HTR-8/SVneo (cell line): Measurements from ENCODE around the gene HNRNPA0.
"Not testable (repeated sequence)": the region's sequence is repeated elsewhere in the genome, so short reads cannot be mapped to it uniquely, and the experiment has no call there.

Experiments used
- DNase-seq: peaks from one replicate; pipeline ENCODE4 v3.0.0; 2011; ENCODE audit warnings: low spot score, mixed read lengths; ENCODE audit not compliant: insufficient read length
- FAIRE-seq: peaks from 2 replicates; lab custom pipeline; 2011; peaks lifted over from hg19 to GRCh38; lab: Jason Lieb, UNC

HNRNPA0 gene

DNA sequence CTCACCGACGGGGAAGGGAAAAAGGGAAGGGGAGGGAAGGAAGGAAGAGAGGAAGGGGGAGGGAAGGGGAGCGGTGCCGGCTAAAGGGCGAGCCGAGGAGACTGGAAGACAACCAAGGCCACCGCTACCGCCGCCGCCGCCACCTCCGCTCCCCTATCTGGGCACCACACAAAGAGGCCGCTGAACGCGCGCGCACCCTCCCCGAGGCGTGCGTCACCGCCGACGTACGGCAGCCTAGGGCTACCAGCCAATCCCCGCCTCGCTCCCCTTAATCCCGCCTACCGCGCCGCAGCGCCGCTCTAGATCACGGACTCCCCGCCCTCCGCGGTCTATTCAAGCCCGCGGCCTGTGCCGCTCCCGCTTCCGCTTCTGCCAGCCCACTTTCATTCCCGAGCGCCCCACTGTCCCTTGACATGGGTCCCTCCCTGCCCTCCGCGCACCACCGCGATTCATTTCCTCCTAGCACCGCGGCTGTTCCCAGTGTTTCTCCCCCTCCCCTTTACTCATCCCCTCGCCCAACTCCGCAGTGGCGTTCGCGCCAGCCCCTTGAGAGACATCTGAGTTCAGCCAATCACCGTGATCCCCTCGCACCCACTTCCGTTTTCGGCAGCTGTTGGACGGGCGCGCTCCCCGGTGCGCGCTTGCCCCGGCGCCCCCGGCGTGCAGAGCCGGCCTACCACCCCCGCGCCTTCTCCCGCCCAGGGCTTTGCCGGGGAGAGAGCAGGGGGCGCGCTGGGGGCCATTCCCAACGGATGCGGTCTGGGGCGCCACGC lies at the start of gene HNRNPA0:
Gene HNRNPA0 (minus strand): TSS at position 176 of the 773 bp plus-strand sequence. CDS start 297 bp downstream, outside the sequence.
- DNase-seq = peak; percentile 96
- peak; percentile 95 for FAIRE-seq

DNA sequence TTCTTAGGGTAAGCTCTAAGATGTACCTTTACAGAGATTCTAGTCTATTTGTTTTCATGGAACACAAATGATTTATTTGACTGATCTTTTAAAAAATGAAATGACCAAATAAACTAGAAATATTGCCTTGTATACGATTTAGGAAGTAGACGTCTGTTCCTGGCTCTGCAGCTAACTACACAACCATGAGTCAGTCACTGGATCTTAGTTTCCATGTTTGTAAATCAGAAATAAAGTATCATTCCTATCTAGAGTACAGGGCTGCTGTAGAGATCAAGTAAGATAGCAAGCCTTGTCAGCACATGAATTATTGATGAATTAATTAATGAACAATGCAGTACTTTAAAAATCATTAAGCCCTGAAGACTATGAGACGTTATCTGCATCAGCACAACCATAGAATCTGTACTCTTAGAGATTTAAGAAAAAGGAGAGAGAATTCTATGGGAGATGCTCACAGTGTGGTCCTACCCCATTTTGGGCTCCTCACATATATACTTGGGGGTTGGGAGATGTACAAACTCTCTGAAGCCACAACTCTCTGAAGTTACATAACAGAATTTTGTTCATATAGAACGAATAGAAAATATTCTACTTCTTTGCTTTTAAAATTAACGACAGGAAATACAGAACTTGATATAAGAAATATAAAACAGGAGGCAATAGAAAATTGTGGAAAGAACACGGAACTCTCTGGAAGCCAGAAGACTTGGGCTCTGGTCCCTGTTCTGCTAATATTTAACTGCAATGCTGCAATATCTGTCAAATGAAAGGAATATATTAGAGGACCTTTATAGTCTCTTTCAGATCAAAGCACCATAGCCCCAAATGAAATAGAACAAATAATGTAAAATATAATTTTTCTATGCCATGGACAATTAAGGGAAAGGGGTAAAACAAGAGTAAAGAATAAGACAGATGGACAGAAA lies 48.4 kb upstream of the HNRNPA0 start:
- DNase-seq (no peak), FAIRE-seq (no peak)

DNA sequence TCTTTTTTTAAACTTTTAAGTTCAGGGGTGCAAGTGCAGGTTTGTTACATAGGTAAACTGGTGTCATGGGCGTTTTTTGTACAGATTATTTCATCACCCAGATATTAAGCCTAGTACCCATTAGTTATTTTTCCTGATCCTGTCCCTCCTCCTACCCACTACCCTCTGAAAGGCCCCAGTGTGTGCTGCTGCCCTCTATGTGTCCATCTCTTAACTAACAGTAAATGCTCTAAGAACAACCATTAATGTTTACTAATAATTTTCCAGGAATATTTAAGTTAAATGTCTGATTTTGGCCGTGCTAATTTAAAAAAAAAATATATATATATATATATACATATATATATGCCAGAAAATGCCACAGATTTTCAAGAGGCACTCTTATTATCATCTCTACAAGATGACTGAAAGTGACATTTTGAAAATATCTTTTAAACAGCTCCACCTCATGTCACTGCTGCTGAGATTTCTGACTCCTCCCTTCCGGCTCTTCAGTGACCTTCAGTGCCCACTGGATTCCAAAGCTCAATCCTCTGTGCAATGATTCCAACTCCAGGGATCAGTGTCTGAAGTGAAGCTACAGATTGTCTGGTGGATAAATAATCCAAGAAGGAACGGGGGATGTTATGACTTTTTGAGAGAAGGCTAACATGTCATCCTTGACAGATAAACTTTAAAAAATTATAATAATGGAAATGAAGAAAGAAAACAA lies 46.7 kb upstream of the HNRNPA0 start:
- FAIRE-seq = no peak
- no peak for DNase-seq

DNA sequence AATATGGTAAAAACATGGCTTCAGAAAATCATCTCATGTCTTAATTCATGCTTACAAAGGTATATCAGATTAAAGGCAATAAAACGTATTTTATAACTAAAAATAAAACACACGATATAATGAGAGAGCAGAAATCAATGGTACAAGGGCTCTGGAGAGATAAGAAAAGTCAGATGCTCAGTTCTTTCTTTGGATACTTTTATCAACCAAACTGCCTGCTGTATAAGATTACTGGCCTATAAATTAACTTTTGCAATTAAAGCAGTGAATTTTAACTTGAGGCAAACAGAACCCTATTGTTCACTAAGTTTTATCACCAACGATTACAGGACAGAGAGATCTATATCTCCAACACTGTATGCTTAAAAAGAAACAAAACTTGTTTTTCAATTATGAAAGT lies 42.1 kb upstream of the HNRNPA0 start:
- DNase-seq = no peak
- no peak for FAIRE-seq

DNA sequence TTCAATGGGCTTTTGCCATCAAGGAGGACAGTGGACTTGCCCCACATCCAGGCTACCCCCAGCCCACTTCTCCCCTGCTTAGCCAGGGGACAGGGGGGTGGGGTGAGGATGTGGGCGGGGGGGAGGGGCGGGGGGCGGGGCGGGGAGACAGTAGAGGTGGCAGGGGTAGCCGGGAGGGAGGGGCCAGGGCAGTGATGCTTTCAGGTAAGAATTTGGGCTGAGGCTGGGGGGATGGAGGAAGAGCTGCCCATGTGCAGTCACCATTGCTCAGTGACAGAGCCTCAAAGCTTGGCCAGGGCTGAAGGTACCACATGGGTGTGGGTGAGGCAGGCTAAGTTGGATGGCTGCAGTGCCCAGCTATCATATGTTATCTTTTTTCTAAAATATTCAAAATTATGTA lies 40.7 kb upstream of the HNRNPA0 start:
- no peak for FAIRE-seq
- DNase-seq = no peak

DNA sequence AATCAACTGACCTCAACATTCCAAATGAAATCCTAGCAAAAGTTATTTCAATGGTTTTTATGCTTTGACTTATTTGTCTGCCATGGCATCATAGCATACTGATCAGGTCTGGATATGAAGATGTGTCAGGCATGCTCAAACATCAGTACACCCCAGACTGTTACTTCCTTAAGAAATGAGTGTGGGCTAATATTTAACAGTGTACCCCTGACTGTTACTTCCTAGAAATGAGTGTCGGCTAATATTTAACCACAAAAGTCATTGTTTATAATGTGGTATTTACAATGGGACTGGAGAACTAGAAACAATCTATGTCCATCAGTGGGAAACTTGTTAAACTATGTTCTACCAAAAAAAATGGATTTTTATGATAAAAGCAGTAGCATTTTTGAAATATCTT lies 38.1 kb upstream of the HNRNPA0 start:
- no peak for FAIRE-seq
- no peak for DNase-seq

DNA sequence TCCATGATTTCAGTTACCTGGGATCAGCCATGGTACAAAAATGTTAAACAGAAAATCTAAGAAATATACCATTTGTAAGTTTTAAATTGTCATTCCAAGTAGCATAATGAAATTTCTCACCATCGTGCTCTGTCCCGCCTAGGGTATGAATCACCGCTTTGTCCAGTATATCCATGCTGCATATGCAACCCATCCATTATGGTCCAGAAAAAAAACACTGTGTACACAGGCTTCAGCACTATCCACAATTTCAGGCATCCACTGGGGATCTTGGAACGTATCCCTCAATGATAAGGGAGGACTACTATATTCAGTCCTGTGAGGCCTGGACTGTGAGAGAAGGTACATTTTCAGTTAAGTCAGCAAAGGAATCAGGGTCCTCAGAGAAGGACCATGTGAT lies 37.6 kb upstream of the HNRNPA0 start:
- FAIRE-seq (no peak), DNase-seq (no peak)

DNA sequence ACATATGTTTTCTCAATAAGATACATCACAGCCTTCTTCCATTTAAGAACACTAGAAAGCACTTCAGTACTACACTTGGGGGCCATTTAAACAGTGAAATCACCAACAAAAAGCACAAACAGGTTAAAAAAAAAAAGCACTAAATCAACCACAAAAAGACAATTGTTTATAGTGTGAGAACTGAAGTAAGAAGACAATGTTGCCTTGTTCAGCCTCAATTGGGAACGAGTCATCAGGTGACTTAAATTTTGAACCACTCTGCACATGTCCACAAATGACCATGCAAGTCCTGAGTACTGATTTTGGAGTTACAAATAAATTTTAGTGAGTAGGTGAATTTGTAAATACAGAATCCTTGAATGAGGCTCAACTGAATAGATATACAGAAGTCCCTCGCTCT lies 37.2 kb upstream of the HNRNPA0 start:
- DNase-seq = no peak
- FAIRE-seq = no peak

DNA sequence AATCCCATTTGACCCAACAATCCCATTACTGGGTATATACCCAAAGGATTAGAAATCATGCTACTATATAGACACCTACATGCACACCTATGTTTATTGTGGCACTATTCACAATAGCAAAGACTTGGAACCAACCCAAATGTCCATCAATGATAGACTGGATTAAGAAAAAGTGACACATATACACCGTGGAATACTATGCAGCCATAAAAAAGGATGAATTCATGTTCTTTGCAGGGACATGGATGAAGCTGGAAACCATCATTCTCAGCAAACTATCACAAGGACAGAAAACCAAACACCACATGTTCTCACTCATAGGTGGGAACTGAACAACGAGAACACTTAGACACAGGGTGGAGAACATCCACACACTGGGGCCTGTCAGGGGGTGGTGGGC lies 34.4 kb upstream of the HNRNPA0 start:
- not testable (repeated sequence) for FAIRE-seq, DNase-seq

DNA sequence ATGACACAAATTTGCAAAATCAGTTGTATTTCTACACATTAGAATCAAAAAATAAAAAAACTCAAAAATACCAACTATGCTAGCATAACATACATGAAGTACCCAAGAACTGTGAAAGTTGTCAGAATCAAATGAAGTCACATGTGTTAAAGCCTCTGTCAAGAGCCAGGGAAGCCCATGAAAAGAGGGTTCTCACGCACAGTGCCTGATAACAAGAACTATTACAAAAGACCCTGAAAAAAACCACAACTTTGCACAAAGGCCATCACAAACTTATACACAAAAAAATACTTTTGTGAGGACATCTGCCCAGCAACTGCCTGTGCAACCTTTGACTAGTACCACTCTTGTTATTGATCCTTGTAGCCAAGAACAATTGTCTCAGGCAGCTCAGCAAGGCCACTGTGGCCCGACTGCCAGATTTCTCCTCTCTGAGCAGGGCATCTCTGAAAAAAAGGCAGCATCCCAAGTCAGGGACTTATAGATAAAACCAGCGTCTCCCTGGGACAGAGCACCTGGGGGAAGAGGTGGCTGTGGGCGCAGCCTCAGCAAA lies 28.9 kb upstream of the HNRNPA0 start:
- DNase-seq (no peak), FAIRE-seq (no peak)

DNA sequence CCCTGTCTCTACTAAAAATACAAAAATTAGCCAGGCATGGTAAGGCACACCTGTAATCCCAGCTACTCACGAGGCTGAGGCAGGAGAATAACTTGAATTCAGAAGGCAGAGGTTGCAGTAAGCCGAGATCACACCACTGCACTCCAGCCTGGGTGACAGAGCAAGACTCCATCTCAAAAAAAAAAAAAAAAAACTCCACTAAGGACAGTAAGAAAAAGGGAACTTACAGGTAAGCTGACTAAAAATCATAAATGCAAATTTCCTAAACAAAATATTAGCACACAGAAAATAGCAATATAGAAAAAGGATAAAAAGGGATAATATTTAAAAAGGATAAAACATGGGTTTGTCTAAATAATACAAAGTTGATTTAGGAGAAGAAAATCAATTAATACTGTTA lies 27.9 kb upstream of the HNRNPA0 start:
- FAIRE-seq (no peak), DNase-seq (no peak)

DNA sequence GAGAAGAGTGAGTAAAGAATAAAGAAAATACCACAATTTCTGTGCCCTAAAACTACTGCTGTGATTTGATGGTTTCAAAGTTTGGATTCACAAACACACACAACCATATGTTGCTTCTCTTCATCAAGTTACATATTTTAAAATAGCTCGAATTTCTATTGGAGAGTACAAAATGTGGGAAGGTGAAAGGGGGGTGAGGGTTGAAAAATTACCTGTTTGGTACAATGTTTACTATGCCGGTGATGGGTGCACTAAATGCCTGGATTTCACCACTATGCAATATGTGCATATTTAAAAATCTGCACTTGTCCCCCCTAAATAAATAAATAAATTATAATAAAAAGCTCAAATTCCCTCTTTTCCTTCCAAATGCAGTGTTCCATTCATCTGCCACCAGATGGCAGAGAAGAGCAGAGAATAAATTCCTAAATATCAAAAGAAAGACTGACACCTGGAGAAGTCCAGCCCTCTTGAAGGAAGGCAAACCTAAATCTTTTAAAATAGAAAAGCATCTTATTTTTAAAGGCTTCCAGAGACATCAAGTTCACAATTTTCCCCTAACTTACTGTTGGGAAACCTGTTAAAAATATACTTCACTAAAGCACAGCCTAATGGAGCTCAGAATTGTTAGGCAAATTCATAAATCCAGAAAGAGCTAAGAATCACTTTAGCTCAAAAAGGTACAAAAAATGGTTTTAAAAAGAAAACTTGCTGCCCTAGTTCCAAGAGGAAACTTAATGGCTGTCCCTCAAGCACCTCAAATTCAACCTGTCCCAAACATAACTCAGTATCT lies 24.8 kb upstream of the HNRNPA0 start:
- no peak for FAIRE-seq
- peak; percentile 38 for DNase-seq

DNA sequence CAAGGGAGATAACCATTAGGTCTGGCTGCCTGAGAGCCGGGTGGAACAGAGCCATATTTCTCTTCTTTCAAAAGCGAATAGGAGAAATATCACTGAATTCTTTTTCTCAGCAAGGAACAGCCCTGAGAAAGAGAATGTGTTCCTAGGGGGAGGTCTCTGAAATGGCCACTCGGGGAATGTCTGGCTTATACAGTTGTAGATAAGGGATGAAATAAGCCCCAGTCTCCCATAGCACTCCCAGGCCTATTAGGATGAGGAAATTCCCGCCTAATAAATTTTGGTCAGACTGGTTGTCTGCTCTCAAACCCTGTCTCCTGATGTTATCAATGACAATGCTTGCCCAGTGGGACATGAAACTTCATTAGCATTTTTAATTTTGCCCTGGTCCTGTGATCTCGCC lies 13.8 kb upstream of the HNRNPA0 start:
- not testable (repeated sequence) for FAIRE-seq, DNase-seq

DNA sequence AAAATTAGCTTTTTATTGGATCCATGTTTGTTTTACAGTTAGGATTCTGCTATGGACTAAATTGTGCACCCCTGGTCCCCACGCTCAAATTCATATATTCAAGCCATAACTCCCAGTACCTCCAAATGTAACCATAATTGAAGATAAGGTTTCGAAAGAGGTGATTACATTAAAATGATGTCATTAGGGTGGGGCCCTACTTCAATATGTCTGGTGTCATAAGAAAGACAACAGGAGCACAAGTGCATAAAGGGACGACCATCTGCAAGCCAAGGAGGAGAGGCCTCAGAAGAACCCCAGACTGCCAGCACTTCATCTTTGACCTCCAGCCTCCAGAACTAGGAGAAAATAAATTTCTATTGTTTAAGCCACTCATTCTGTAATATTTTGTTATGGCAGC lies 7.4 kb upstream of the HNRNPA0 start:
- FAIRE-seq (no peak), DNase-seq (no peak)

DNA sequence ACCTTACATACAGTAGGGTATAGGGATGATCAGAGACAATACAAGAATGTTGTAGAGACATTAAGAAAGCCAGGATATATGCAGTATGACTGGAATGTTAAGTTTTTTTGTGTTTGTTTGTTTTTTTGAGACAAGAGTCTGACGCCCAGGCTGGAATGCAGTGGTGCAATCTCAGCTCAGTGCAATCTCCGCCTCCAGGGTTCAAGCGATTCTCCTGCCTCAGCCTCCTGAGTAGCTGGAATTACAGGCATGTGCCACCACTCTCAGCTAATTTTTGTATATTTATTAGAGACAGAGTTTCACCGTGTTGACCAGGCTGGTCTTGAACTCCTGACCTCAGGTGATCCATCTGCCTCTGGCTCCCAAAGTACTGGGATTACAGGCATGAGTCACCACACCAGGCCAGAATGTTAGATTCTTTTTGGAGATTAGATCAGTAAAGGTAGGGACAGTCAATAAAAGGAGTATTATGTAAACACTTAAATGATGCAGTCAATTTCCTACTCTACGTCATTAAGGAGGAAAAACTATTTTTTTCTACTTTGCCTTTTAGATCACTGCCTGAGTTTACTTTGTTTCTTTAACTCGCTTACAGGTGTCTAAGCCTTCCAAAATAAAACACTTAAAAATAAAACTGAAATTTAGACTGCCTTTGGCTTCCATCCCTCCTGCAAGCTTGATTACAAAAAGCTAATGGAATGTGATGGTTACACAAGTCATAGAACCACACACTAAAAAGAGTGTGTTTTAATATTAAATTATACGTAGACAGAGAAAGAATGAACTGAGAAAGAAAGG lies 6.8 kb upstream of the HNRNPA0 start:
- FAIRE-seq = no peak
- no peak for DNase-seq

DNA sequence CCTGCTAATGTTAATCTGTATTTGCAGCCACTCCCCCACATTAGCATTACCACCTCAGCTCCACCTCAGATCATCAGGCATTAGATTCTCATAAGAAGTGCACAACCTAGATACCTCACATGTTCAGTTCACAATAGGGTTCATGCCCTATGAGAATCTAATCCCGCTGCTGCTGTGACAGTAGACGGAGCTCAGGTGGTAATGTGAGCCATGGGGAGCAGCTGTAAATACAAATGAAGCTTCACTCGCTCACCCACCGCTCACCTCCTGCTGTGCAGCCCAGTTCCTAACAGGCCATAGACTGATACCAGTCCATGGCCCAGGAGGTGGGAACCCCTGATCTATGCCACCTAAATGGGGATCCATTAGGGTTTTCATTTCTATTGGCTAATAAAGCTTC lies 6.1 kb upstream of the HNRNPA0 start:
- peak; percentile 44 for FAIRE-seq
- DNase-seq = no peak

DNA sequence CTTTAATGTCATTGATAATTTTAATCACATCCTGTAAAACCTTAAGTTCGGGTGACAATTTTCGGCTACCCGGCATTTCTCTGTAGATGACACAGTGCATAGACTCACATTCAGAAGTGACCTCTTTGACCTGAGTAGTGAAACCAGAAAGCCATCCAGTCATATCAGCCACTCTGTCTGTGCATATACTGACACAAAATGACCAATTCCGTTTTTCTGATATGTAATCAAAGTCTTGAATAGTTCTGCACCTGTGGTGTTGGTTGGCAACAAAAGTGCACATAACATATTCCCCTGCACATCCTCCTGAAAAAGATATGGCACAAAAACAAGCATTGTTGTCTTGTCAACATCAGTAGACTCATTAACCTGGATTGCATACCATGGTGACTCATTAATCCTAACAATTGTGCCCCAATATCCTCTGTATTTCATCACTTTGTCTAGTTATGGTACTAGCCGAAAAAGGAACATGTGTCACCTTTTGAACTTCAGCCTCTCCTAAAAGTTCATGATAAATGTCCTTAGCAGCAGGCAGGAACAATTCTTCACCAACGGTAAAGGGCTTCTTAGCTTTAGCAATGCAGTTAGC lies 4.6 kb upstream of the HNRNPA0 start:
- DNase-seq (no peak), FAIRE-seq (peak; percentile 28)

DNA sequence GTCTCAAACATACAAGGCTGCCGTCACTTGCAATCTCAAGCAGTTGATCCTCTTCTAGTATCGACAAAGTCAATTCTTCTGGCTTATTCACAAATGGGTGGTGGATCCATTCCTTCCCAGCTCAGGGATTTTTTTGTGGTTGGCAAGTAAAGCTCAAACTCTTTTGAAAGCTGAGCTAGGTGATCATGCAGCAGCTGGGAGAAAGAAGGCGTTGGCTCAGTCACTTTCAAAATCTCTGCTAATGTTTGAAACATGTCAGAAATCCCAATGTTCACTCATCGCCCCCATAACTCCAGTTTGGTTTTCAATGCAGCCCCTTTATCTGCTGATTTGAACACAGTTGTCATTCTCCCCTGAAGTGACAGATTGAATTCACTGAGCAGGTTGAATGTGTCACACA lies 4.0 kb upstream of the HNRNPA0 start:
- no peak for DNase-seq
- FAIRE-seq = no peak
